ENCODE measurements around the gene NAV2.
A peak's percentile ranks its signal among the peaks of the same experiment; 100 is the strongest.

Gene NAV2

GRCh38 chr11:19689281-19690000 is 23.2 kb upstream of the NAV2 start:
- no peak for DNase-seq

GRCh38 chr11:19690885-19691284 is 21.8 kb upstream of the NAV2 start:
- no peak for DNase-seq

GRCh38 chr11:19691815-19692500 is 20.7 kb upstream of the NAV2 start:
- no peak for DNase-seq

- DNase-seq: no peak
Observed at GRCh38 chr11:19693146-19693545, 19.5 kb upstream of the NAV2 start.

- no peak for DNase-seq
Observed at GRCh38 chr11:19694796-19695345, 17.8 kb upstream of the NAV2 start.

- no peak for DNase-seq
Observed at GRCh38 chr11:19696073-19696472, 16.6 kb upstream of the NAV2 start.

GRCh38 chr11:19696904-19697303 is 15.7 kb upstream of the NAV2 start:
- DNase-seq: no peak

- DNase-seq: no peak
Observed at GRCh38 chr11:19697721-19698121, 14.9 kb upstream of the NAV2 start.

GRCh38 chr11:19698493-19699292 is 13.9 kb upstream of the NAV2 start:
- no peak for DNase-seq

GRCh38 chr11:19701421-19701820 is 11.2 kb upstream of the NAV2 start:
- DNase-seq: no peak

- no peak for DNase-seq
Observed at GRCh38 chr11:19702620-19703019, 10.0 kb upstream of the NAV2 start.

- no peak for DNase-seq
Observed at GRCh38 chr11:19703211-19703610, 9.4 kb upstream of the NAV2 start.

GRCh38 chr11:19704213-19704612 is 8.4 kb upstream of the NAV2 start:
- no peak for DNase-seq

- DNase-seq: no peak
Observed at GRCh38 chr11:19705936-19706335, 6.7 kb upstream of the NAV2 start.

GRCh38 chr11:19711911-19712280 is 741 bp upstream of the NAV2 start:
- no peak for DNase-seq

GRCh38 chr11:19713196-19714021 is 772 bp downstream of the NAV2 start:
- DNase-seq: no peak

- no peak for DNase-seq
Observed at GRCh38 chr11:19714022-19714386, 1.4 kb downstream of the NAV2 start.

- peak; percentile 67 for DNase-seq
Observed at GRCh38 chr11:19714387-19715363, 2.0 kb downstream of the NAV2 start.

- DNase-seq: no peak
Observed at GRCh38 chr11:19715373-19715772, 2.7 kb downstream of the NAV2 start.

- no peak for DNase-seq
Observed at GRCh38 chr11:19718051-19718450, 5.4 kb downstream of the NAV2 start.

GRCh38 chr11:19718951-19719350 is 6.3 kb downstream of the NAV2 start:
- DNase-seq: no peak

- DNase-seq: no peak
Observed at GRCh38 chr11:19719960-19720359, 7.3 kb downstream of the NAV2 start.

Measured in NCI-H1105 (cell line).